HepG2 (cell line): ENCODE results near the gene MIF. TPM values are rescaled to one million over a fixed set of nuclear protein-coding genes. Genes with fewer than 3 reads are reported as not detected.

Experiments used
- CBX5 ChIP-seq: sonication (generic); formaldehyde crosslinking; IDR thresholded peaks from 2 replicates; pipeline ENCODE4 v1.4.0; 2020; ENCODE audit warnings: missing genetic modification reagents, borderline replicate concordance
- EED ChIP-seq: sonication (generic); formaldehyde crosslinking; IDR thresholded peaks from 2 replicates; pipeline ENCODE4 v1.5.0; 2020; ENCODE audit warnings: mild to moderate bottlenecking, missing genetic modification reagents
- MAFK ChIP-seq, 2 experiments: IDR thresholded peaks in 1 of 2; conservative IDR thresholded peaks in 1 of 2; 2 replicates each; pipeline ENCODE4 v1.6.1; 2011; ENCODE audit warnings: improper control_type of control experiment in 2 of 2, low read length in 2 of 2
- RBM22 ChIP-seq: fragments of 200-400 bp; formaldehyde crosslinking; optimal IDR thresholded peaks from 2 replicates; pipeline ENCODE3; 2017; ENCODE audit warnings: mild to moderate bottlenecking, low read length, moderate library complexity
- REPIN1 ChIP-seq: sonication (generic); formaldehyde crosslinking; IDR thresholded peaks from 2 replicates; pipeline ENCODE4 v1.8.0; 2022; ENCODE audit warnings: missing genetic modification reagents, low read depth, mild to moderate bottlenecking, borderline replicate concordance
- SALL2 ChIP-seq: sonication (generic); formaldehyde crosslinking; IDR thresholded peaks from 2 replicates; pipeline ENCODE4 v1.8.1; 2023; ENCODE audit warnings: mild to moderate bottlenecking, missing genetic modification reagents, inconsistent platforms
- SP140L ChIP-seq: sonication (generic); formaldehyde crosslinking; IDR thresholded peaks from 2 replicates; pipeline ENCODE4 v1.4.0; 2020; ENCODE audit warnings: missing genetic modification reagents, borderline replicate concordance
- ZFX ChIP-seq: sonication (generic); formaldehyde crosslinking; IDR thresholded peaks from 2 replicates; pipeline ENCODE4 v1.4.0; 2020; ENCODE audit warnings: mild to moderate bottlenecking, low read depth, missing genetic modification reagents, moderate library complexity
- ZIK1 ChIP-seq: sonication (generic); formaldehyde crosslinking; IDR thresholded peaks from 2 replicates; pipeline ENCODE4 v1.5.0; 2020; ENCODE audit warnings: mild to moderate bottlenecking, low read depth, missing genetic modification reagents, borderline replicate concordance
- ZNF282 ChIP-seq: fragments of 450-650 bp; IDR thresholded peaks from 2 replicates; pipeline ENCODE4 v1.6.1; 2018; ENCODE audit not compliant: partially characterized antibody
- ZNF331 ChIP-seq: sonication (generic); formaldehyde crosslinking; IDR thresholded peaks from 2 replicates; pipeline ENCODE4 v1.4.0; 2020; ENCODE audit warnings: missing genetic modification reagents
- ZNF652 ChIP-seq: IDR thresholded peaks from 2 replicates; pipeline ENCODE4 v1.6.1; 2016; ENCODE audit warnings: low read depth, borderline replicate concordance
- ZNF749 ChIP-seq: sonication (generic); formaldehyde crosslinking; IDR thresholded peaks from 2 replicates; pipeline ENCODE4 v1.8.0; 2022; ENCODE audit warnings: mild to moderate bottlenecking, missing genetic modification reagents, moderate library complexity, borderline replicate concordance
- polyA plus RNA-seq, 8 experiments: library from polyadenylated mRNA; depleted of rRNA in 3 of 8; stranded (reverse) in 7 of 8; unstranded in 1 of 8; fragments of >200 nt; fragmentation: Illumina TruSeq in 4 of 8; extraction: Trizol in 4 of 8; gene quantifications; 2 replicates each; pipeline versions ENCODE4 v1.2.1 to v1.2.3, GENCODE V29; 2011 to 2016; ENCODE audit warnings: low read depth in 4 of 8, missing spikeins in 1 of 8, mixed read lengths in 1 of 8; ENCODE audit not compliant: insufficient read depth in 1 of 8
- total RNA-seq, 5 experiments: library from RNA; depleted of rRNA; stranded (reverse); fragments of >200 nt; fragmentation: Illumina TruSeq; extraction: Trizol; gene quantifications; 2 replicates each; pipeline ENCODE4 v1.2.3, GENCODE V29; 2016; ENCODE audit warnings: low read depth in 1 of 5
- TF ChIP-seq, protein P1 (sequence below): sonication (generic); formaldehyde crosslinking; IDR thresholded peaks from 2 replicates; pipeline ENCODE4 v1.4.0; 2020; ENCODE audit warnings: missing genetic modification reagents, mild to moderate bottlenecking, borderline replicate concordance
- TF ChIP-seq, protein P2 (sequence below): sonication (generic); formaldehyde crosslinking; IDR thresholded peaks from 2 replicates; pipeline ENCODE4 v1.9.0; 2022; ENCODE audit warnings: missing genetic modification reagents, mild to moderate bottlenecking, borderline replicate concordance
- TF ChIP-seq, protein P3 (sequence below): sonication (generic); formaldehyde crosslinking; IDR thresholded peaks from 2 replicates; pipeline ENCODE4 v1.4.0; 2020; ENCODE audit warnings: missing genetic modification reagents, borderline replicate concordance
- TF ChIP-seq, protein P4 (sequence below): sonication (generic); formaldehyde crosslinking; IDR thresholded peaks from 2 replicates; pipeline ENCODE4 v1.5.0; 2020; ENCODE audit warnings: mild to moderate bottlenecking, missing genetic modification reagents

The MIF gene
- total and polyA plus RNA-seq, 2 of the 13 experiments (the other 11 are each of a cell fraction or from before 2014, with no cell fraction given) = 634 to 675 TPM

DNA sequence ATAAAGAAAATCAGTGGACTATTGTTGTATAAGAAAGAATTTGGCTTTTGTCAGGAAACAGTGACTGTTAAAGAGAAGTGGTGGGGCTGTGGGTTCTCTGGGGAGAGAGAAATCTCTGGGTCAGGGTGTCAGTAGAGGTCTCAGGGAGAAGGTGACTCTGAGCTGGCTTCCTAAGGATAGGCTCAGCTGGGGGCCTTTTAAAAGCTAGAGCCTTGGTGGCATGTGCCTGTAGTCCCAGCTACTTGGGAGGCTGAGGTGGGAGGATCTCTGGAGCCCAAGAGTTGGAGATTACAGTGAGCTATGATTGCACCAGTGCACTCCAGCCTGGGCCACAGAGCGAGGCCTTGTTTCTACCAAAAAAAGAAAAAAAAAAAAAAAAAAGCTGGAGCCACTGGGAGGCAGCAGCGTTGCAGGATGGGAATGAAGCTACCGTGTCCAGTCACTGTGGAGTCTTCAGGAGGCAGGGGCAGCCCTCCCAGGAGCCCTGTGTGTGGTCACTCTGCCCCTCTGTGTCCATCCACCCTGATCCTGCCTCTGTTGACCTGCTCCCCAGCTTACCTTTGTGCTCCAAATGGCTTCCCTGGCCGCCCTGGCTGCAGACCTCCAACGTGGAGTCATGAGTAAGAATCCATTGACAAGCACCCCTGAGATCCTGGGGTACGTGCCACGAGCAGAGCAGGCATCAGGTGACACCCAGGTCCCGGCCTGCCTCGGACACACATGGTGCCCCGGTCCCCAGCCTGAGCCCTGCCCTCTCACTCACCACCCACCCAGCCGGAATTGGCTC lies 5.4 kb upstream of the MIF start (continued):
- TF ChIP-seq, protein P1, sequence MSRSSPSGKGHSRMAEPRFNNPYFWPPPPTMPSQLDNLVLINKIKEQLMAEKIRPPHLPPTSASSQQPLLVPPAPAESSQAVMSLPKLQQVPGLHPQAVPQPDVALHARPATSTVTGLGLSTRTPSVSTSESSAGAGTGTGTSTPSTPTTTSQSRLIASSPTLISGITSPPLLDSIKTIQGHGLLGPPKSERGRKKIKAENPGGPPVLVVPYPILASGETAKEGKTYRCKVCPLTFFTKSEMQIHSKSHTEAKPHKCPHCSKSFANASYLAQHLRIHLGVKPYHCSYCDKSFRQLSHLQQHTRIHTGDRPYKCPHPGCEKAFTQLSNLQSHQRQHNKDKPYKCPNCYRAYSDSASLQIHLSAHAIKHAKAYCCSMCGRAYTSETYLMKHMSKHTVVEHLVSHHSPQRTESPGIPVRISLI (CRISPR knock-in tag) = peak; percentile 93
- TF ChIP-seq CBX5 (CRISPR knock-in tag) (no peak), ZNF282 (no peak), EED (no peak), ZNF652 (CRISPR knock-in tag) (no peak), SALL2 (no peak), RBM22 (no peak), REPIN1 (CRISPR knock-in tag) (no peak), ZFX (0 out of 2 replicates have a peak, but pooled peaks have one; percentile 21), MAFK (conservative IDR thresholded peaks at IDR 0.05 in 1 of 2, IDR thresholded peaks at IDR 0.05 in 1 of 2; ENCODE audit: low read length in 2 of 2) (no peak), ZNF749 (CRISPR knock-in tag) (no peak), ZIK1 (CRISPR knock-in tag) (no peak), SP140L (CRISPR knock-in tag) (no peak), ZNF331 (CRISPR knock-in tag) (no peak)
- TF ChIP-seq, protein P2, sequence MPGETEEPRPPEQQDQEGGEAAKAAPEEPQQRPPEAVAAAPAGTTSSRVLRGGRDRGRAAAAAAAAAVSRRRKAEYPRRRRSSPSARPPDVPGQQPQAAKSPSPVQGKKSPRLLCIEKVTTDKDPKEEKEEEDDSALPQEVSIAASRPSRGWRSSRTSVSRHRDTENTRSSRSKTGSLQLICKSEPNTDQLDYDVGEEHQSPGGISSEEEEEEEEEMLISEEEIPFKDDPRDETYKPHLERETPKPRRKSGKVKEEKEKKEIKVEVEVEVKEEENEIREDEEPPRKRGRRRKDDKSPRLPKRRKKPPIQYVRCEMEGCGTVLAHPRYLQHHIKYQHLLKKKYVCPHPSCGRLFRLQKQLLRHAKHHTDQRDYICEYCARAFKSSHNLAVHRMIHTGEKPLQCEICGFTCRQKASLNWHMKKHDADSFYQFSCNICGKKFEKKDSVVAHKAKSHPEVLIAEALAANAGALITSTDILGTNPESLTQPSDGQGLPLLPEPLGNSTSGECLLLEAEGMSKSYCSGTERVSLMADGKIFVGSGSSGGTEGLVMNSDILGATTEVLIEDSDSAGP (CRISPR knock-in tag) = no peak
- TF ChIP-seq, protein P3, sequence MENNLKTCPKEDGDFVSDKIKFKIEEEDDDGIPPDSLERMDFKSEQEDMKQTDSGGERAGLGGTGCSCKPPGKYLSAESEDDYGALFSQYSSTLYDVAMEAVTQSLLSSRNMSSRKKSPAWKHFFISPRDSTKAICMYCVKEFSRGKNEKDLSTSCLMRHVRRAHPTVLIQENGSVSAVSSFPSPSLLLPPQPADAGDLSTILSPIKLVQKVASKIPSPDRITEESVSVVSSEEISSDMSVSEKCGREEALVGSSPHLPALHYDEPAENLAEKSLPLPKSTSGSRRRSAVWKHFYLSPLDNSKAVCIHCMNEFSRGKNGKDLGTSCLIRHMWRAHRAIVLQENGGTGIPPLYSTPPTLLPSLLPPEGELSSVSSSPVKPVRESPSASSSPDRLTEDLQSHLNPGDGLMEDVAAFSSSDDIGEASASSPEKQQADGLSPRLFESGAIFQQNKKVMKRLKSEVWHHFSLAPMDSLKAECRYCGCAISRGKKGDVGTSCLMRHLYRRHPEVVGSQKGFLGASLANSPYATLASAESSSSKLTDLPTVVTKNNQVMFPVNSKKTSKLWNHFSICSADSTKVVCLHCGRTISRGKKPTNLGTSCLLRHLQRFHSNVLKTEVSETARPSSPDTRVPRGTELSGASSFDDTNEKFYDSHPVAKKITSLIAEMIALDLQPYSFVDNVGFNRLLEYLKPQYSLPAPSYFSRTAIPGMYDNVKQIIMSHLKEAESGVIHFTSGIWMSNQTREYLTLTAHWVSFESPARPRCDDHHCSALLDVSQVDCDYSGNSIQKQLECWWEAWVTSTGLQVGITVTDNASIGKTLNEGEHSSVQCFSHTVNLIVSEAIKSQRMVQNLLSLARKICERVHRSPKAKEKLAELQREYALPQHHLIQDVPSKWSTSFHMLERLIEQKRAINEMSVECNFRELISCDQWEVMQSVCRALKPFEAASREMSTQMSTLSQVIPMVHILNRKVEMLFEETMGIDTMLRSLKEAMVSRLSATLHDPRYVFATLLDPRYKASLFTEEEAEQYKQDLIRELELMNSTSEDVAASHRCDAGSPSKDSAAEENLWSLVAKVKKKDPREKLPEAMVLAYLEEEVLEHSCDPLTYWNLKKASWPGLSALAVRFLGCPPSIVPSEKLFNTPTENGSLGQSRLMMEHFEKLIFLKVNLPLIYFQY (CRISPR knock-in tag) = no peak
- TF ChIP-seq, protein P4, sequence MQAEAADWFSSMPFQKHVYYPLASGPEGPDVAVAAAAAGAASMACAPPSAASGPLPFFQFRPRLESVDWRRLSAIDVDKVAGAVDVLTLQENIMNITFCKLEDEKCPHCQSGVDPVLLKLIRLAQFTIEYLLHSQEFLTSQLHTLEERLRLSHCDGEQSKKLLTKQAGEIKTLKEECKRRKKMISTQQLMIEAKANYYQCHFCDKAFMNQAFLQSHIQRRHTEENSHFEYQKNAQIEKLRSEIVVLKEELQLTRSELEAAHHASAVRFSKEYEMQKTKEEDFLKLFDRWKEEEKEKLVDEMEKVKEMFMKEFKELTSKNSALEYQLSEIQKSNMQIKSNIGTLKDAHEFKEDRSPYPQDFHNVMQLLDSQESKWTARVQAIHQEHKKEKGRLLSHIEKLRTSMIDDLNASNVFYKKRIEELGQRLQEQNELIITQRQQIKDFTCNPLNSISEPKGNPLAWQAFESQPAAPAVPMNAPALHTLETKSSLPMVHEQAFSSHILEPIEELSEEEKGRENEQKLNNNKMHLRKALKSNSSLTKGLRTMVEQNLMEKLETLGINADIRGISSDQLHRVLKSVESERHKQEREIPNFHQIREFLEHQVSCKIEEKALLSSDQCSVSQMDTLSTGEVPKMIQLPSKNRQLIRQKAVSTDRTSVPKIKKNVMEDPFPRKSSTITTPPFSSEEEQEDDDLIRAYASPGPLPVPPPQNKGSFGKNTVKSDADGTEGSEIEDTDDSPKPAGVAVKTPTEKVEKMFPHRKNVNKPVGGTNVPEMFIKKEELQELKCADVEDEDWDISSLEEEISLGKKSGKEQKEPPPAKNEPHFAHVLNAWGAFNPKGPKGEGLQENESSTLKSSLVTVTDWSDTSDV (CRISPR knock-in tag) = 0 out of 2 replicates have a peak, but pooled peaks have one; percentile 21
